GM23248 (cell line): Measurements from ENCODE around the gene CHERP. TPM values are rescaled to one million over a fixed set of nuclear protein-coding genes. Genes with fewer than 3 reads are reported as not detected.

ENCODE experiments used
- DNase-seq: peaks from one replicate; pipeline ENCODE4 v3.0.0-alpha.2; 2015
- H2AFZ ChIP-seq: fragments of 200-600 bp; sonication (generic); 2 replicates; pipeline ENCODE4 v1.6.1; 2016; ENCODE audit warnings: antibody characterized with exemption
- H3F3A ChIP-seq: fragments of 200-600 bp; sonication (generic); 2 replicates; pipeline ENCODE4 v1.6.1; 2016; ENCODE audit warnings: mild to moderate bottlenecking, antibody characterized with exemption, mixed run types; ENCODE audit not compliant: insufficient read depth
- H3K27ac ChIP-seq: fragments of 200-600 bp; sonication (generic); 2 replicates; pipeline ENCODE4 v1.5.1; 2016; ENCODE audit warnings: mild to moderate bottlenecking
- H3K27me3 ChIP-seq: fragments of 200-600 bp; sonication (generic); replicated peaks from 2 replicates; pipeline ENCODE4 v1.6.1; 2016; ENCODE audit warnings: mild to moderate bottlenecking; ENCODE audit not compliant: insufficient read depth
- H3K36me3 ChIP-seq: fragments of 200-600 bp; sonication (generic); 2 replicates; pipeline ENCODE4 v1.6.1; 2016; ENCODE audit warnings: low read depth, mild to moderate bottlenecking
- H3K4me1 ChIP-seq: fragments of 200-600 bp; sonication (generic); 2 replicates; pipeline ENCODE4 v1.6.1; 2016; ENCODE audit warnings: mild to moderate bottlenecking; ENCODE audit not compliant: insufficient read depth
- H3K4me2 ChIP-seq: fragments of 200-600 bp; sonication (generic); one replicate; pipeline ENCODE4 v1.6.1; 2016; ENCODE audit warnings: mild to moderate bottlenecking; ENCODE audit not compliant: unreplicated experiment
- H3K4me3 ChIP-seq: fragments of 200-600 bp; sonication (generic); 2 replicates; pipeline ENCODE4 v1.5.1; 2016; ENCODE audit warnings: mild to moderate bottlenecking
- H3K79me2 ChIP-seq: fragments of 200-600 bp; sonication (generic); 2 replicates; pipeline ENCODE4 v1.6.1; 2016; ENCODE audit warnings: mild to moderate bottlenecking; ENCODE audit not compliant: insufficient read depth
- H3K9ac ChIP-seq: fragments of 200-600 bp; sonication (generic); 2 replicates; pipeline ENCODE4 v1.6.1; 2016; ENCODE audit warnings: mild to moderate bottlenecking
- H3K9me2 ChIP-seq: fragments of 200-600 bp; sonication (generic); 2 replicates; pipeline ENCODE4 v1.6.1; 2016; ENCODE audit warnings: mixed run types, mild to moderate bottlenecking, moderate library complexity; ENCODE audit not compliant: insufficient read depth
- H3K9me3 ChIP-seq: fragments of 200-600 bp; sonication (generic); one replicate; pipeline ENCODE4 v1.6.1; 2017; ENCODE audit warnings: low read depth
- H4K20me1 ChIP-seq: fragments of 200-600 bp; sonication (generic); 2 replicates; pipeline ENCODE4 v1.6.0; 2016; ENCODE audit not compliant: insufficient read depth
- EZH2 ChIP-seq: fragments of 200-600 bp; sonication (generic); IDR thresholded peaks from 2 replicates; pipeline ENCODE4 v1.6.1; 2018; ENCODE audit warnings: antibody characterized with exemption, mild to moderate bottlenecking; ENCODE audit not compliant: insufficient read depth, poor library complexity, severe bottlenecking
- EZH2phosphoT487 ChIP-seq: fragments of 200-600 bp; sonication (generic); IDR thresholded peaks from 2 replicates; pipeline ENCODE4 v1.6.1; 2018; ENCODE audit warnings: antibody characterized with exemption, moderate library complexity, mild to moderate bottlenecking, low read depth; ENCODE audit not compliant: insufficient read depth
- WGBS, 2 experiments: methylation state at CpG; one replicate each; pipeline ENCODE4 v1.1.6; 2015 to 2017; ENCODE audit warnings: low lambda C conversion rate in 2 of 2, low coverage in 1 of 2; ENCODE audit errors: missing lambda C conversion rate in 2 of 2; 5-methylcytosine and 5-hydroxymethylcytosine counted together
- in situ Hi-C: fragments of 300-500 bp; cut with MboI; formaldehyde crosslinking; loops from 2 replicates; pipeline ENCODE4 v1.15.0; 2020
- polyA plus RNA-seq: library from polyadenylated mRNA; unstranded; fragments of >200 nt; fragmentation: Nextera tagmentation; extraction: Ambion mirVana; gene quantifications from 2 replicates; pipeline ENCODE4 v1.2.1, GENCODE V29; 2016
- total RNA-seq: library from RNA; depleted of rRNA; stranded (reverse); fragments of >200 nt; shearing (Covaris generic); gene quantifications from 2 replicates; pipeline ENCODE4 v1.2.3, GENCODE V29; 2014; rRNA removed

Gene CHERP
- 1.4 and 2.9 TPM in 2 replicates for total RNA-seq
- polyA plus RNA-seq, result 16.8 and 20.5 TPM in 2 replicates

- Histone ChIP-seq H3F3A (peaks cover 7% of the 10 kb centered on the region), H3K36me3 (no peaks in the 10 kb centered on the region; the same call in 1 of the 2 replicates)
These were observed at the start of gene CHERP for GRCh38 chr19:16542045-16542909. CHERP (minus strand) TSS chr19:16542437; CDS start chr19:16542378, 59 bp downstream.

GRCh38 chr19:16590876-16591802 lies 48.9 kb upstream of the CHERP start:
- Histone ChIP-seq H3K4me1 (peaks cover 19% of the 10 kb centered on the region), H3K27ac (no peak overlapping the region), H4K20me1 (peaks cover 39% of the 10 kb centered on the region), H3K79me2 (peaks cover 100% of the 10 kb centered on the region), H3K4me2 (no peak overlapping the region), H3K9me2 (no peaks in the 10 kb centered on the region), H3K4me3 (no peak overlapping the region), H3F3A (no peaks in the 10 kb centered on the region), H3K9ac (no peak overlapping the region), H3K36me3 (no peaks in the 10 kb centered on the region), H3K9me3 (no peaks in the 10 kb centered on the region), H3K27me3 (no peaks in the 10 kb centered on the region), H2AFZ (no peak overlapping the region)
- DNase-seq, result no peak
- in situ Hi-C loops, result no loop called here
- WGBS, 2 experiments, result 87% methylated on average over 9 of the region's 9 CpGs
- TF ChIP-seq EZH2phosphoT487 (no peak), EZH2 (no peak)

More at GRCh38 chr19:16542045-16542909, at the start of gene CHERP:
- Histone ChIP-seq H3K27ac (peak within 1 kb of the TSS; percentile 71), H3K9me3 (no peaks in the 10 kb centered on the region), H3K27me3 (no peaks in the 10 kb centered on the region), H3K9me2 (no peaks in the 10 kb centered on the region), H4K20me1 (0 out of 2 replicates have a peak, but pooled peaks cover 4% of the 10 kb centered on the region), H3K9ac (peak within 1 kb of the TSS; percentile 95), H2AFZ (peak within 1 kb of the TSS; percentile 89), H3K4me3 (peak within 1 kb of the TSS; percentile 97), H3K79me2 (peaks cover 84% of the 10 kb centered on the region), H3K4me1 (peaks cover 16% of the 10 kb centered on the region), H3K4me2 (peak within 1 kb of the TSS; percentile 99)
- WGBS, 2 experiments, result 1 to 2% methylated on average over 87 to 103 of the region's 108 CpGs
- TF ChIP-seq EZH2phosphoT487 (no peak), EZH2 (no peak)
- in situ Hi-C loops, result no loop called here
- peak; percentile 98 for DNase-seq

GRCh38 chr19:16589917-16590316 lies 47.7 kb upstream of the CHERP start:
- in situ Hi-C loops, result no loop called here
- Histone ChIP-seq H3K27ac (no peak overlapping the region), H3K79me2 (peaks cover 100% of the 10 kb centered on the region), H3K9me2 (no peaks in the 10 kb centered on the region), H3K9me3 (no peaks in the 10 kb centered on the region), H3K4me3 (no peak overlapping the region), H3K9ac (no peak overlapping the region), H3K4me1 (peaks cover 19% of the 10 kb centered on the region), H3F3A (no peaks in the 10 kb centered on the region), H3K27me3 (no peaks in the 10 kb centered on the region), H3K36me3 (no peaks in the 10 kb centered on the region), H3K4me2 (no peak overlapping the region), H4K20me1 (peaks cover 28% of the 10 kb centered on the region), H2AFZ (no peak overlapping the region)
- no peak for DNase-seq
- no peak for TF ChIP-seq EZH2
- TF ChIP-seq EZH2phosphoT487, result no peak
- 94 to 98% methylated on average over 3 of the region's 3 CpGs for WGBS, 2 experiments
